SK-N-MC (cell line): ENCODE results near the gene ZNF784.

ENCODE experiments used
- EZH2 ChIP-seq: fragments of 200-600 bp; sonication (generic); IDR thresholded peaks from one replicate; pipeline ENCODE4 v1.6.1; 2017; ENCODE audit warnings: antibody characterized with exemption
- POLR2AphosphoS5 ChIP-seq: IDR thresholded peaks from 2 replicates; pipeline ENCODE4 v1.6.1; 2012; ENCODE audit warnings: mild to moderate bottlenecking, low read depth, low read length, borderline replicate concordance

- no peak for TF ChIP-seq POLR2AphosphoS5
- no peak for TF ChIP-seq EZH2
Measured at GRCh38 chr19:55660991-55661390, 36.6 kb upstream of the ZNF784 start.
